K562 (cell line): ENCODE data around the gene CHN1.

ENCODE experiments used
- CEBPG ChIP-seq, 3 experiments: fragments of 200-800 bp in 1 of 3; sonication (Bioruptor generic) in 1 of 3; sonication (generic) in 1 of 3; formaldehyde crosslinking in 1 of 3; IDR thresholded peaks in 2 of 3; conservative IDR thresholded peaks in 1 of 3; 2 replicates each; pipeline versions ENCODE4 v1.6.1 to v1.8.0; 2016 to 2022; ENCODE audit warnings: missing compliant biosample characterization in 2 of 3, missing genetic modification characterization in 2 of 3, mild to moderate bottlenecking in 1 of 3, missing genetic modification reagents in 1 of 3
- EZH2 ChIP-seq: IDR thresholded peaks from 2 replicates; pipeline ENCODE4 v1.6.1; 2012; ENCODE audit warnings: low read depth, mild to moderate bottlenecking, inconsistent platforms, low read length, borderline replicate concordance
- GATAD2B ChIP-seq: fragments of 450-650 bp; IDR thresholded peaks from 2 replicates; pipeline ENCODE4 v1.6.1; 2017; ENCODE audit warnings: mild to moderate bottlenecking, borderline replicate concordance
- TARDBP ChIP-seq: fragments of 450-650 bp; IDR thresholded peaks from 2 replicates; pipeline ENCODE4 v1.6.1; 2016

GRCh38 chr2:174965551-174965950 is 39.6 kb downstream of the CHN1 start:
- TF ChIP-seq CEBPG (CRISPR knock-in tag; IDR thresholded peaks at IDR 0.05) (no peak), CEBPG (tag; conservative IDR thresholded peaks at IDR 0.05 in 1 of 2, IDR thresholded peaks at IDR 0.05 in 1 of 2) (no peak), GATAD2B (no peak), TARDBP (no peak), EZH2 (no peak)
